ENCODE results near the gene SEMA4D. TPM values are rescaled to one million over a fixed set of nuclear protein-coding genes. Genes with fewer than 3 reads are reported as not detected.
A peak's percentile ranks its signal among the peaks of the same experiment; 100 is the strongest.

SEMA4D gene
- total and polyA plus RNA-seq, 5 experiments from 2014 or later: 154 to 573 (median 359) TPM

- H3K4me1 Mint-ChIP-seq: peaks cover 64 to 97% (median 95%) of the 10 kb centered on the region in 4 donors
- no peaks in the 10 kb centered on the region for H3K36me3 Mint-ChIP-seq
- no peaks in the 10 kb centered on the region for H3K27me3 Mint-ChIP-seq
- DNase-seq (peak in 4 of 10 donors; percentile 43 to 84 (median 80)), ATAC-seq (peak; percentile 72 to 85)
- peaks cover 0 to 3% (median 0%) of the 10 kb centered on the region in 9 donors for H3K9me3 Mint-ChIP-seq
- POLR2A ChIA-PET: interaction anchor here (0.7 to 3.1 kb wide), 15 partner anchors 11 to 126 kb away, joined by 3 to 27 read pairs (median 4); no protein-coding TSS in a partner anchor
- H3K27ac Mint-ChIP-seq: peak overlapping the region; percentile 83 to 97 (median 94)
- H3K4me3 Mint-ChIP-seq: peak overlapping the region; percentile 47 to 89 (median 76)
These were observed 38.2 kb upstream of the SEMA4D start for GRCh38 chr9:89536145-89536574.

- Mint-ChIP-seq H3K9me3 (peaks cover 0 to 3% (median 0%) of the 10 kb centered on the region in 9 donors), H3K27ac (peak overlapping the region; percentile 83 to 97 (median 94)), H3K4me3 (peak overlapping the region; percentile 47 to 89 (median 76)), H3K36me3 (no peaks in the 10 kb centered on the region), H3K4me1 (peaks cover 65 to 98% (median 96%) of the 10 kb centered on the region in 4 donors), H3K27me3 (no peaks in the 10 kb centered on the region)
- no peak for DNase-seq
- ATAC-seq: no peak
- POLR2A ChIA-PET: interaction anchor here (0.7 to 3.1 kb wide), 13 partner anchors 10 to 125 kb away, joined by 3 to 27 read pairs (median 4); no protein-coding TSS in a partner anchor
These were observed 37.5 kb upstream of the SEMA4D start for GRCh38 chr9:89535461-89535860.

- Mint-ChIP-seq H3K27ac (peak overlapping the region; percentile 83 to 97 (median 94)), H3K9me3 (peaks cover 0 to 3% (median 0%) of the 10 kb centered on the region in 9 donors), H3K4me1 (peaks cover 70 to 100% (median 98%) of the 10 kb centered on the region in 4 donors), H3K36me3 (no peaks in the 10 kb centered on the region), H3K27me3 (no peaks in the 10 kb centered on the region), H3K4me3 (peak overlapping the region in 9 of 10 donors; percentile 36 to 89 (median 70))
- DNase-seq (no peak), ATAC-seq (no peak)
- POLR2A ChIA-PET: interaction anchor here (0.7 to 3.1 kb wide), 14 partner anchors 9 to 125 kb away, joined by 3 to 27 read pairs (median 4); no protein-coding TSS in a partner anchor
These were observed 36.8 kb upstream of the SEMA4D start for GRCh38 chr9:89534515-89535287.

- peaks cover 0 to 3% (median 0%) of the 10 kb centered on the region in 9 donors for H3K9me3 Mint-ChIP-seq
- H3K4me3 Mint-ChIP-seq: peak overlapping the region in 7 of 10 donors; percentile 36 to 89 (median 60)
- H3K27ac Mint-ChIP-seq: peak overlapping the region; percentile 78 to 95 (median 86)
- POLR2A ChIA-PET: interaction anchor here (0.8 to 8.3 kb wide), 11 partner anchors 8 to 161 kb away, joined by 3 to 63 read pairs (median 5); no protein-coding TSS in a partner anchor
- H3K4me1 Mint-ChIP-seq: peaks cover 68 to 99% (median 98%) of the 10 kb centered on the region in 4 donors
- no peaks in the 10 kb centered on the region for H3K36me3 Mint-ChIP-seq
- no peak for DNase-seq
- ATAC-seq: no peak
- H3K27me3 Mint-ChIP-seq: no peaks in the 10 kb centered on the region
These were observed 35.6 kb upstream of the SEMA4D start for GRCh38 chr9:89533411-89534095.

- Mint-ChIP-seq H3K4me3 (peak overlapping the region in 7 of 10 donors; percentile 10 to 89 (median 48)), H3K36me3 (peaks cover 0 to 2% (median 0%) of the 10 kb centered on the region in 3 donors), H3K27ac (peak overlapping the region; percentile 61 to 95 (median 88)), H3K27me3 (no peaks in the 10 kb centered on the region), H3K9me3 (peaks cover 0 to 4% (median 2%) of the 10 kb centered on the region in 9 donors), H3K4me1 (peaks cover 70 to 99% (median 98%) of the 10 kb centered on the region in 4 donors)
- DNase-seq: no peak
- POLR2A ChIA-PET: interaction anchor here (1.2 to 8.3 kb wide), 8 partner anchors 11 to 160 kb away, joined by 3 to 63 read pairs (median 4); no protein-coding TSS in a partner anchor
- no peak for ATAC-seq
These were observed 35.0 kb upstream of the SEMA4D start for GRCh38 chr9:89532944-89533343.

- peaks cover 0 to 6% (median 2%) of the 10 kb centered on the region in 9 donors for H3K9me3 Mint-ChIP-seq
- H3K27ac Mint-ChIP-seq: peak overlapping the region; percentile 58 to 95 (median 88)
- POLR2A ChIA-PET: interaction anchor here (1.2 to 8.3 kb wide), 8 partner anchors 10 to 160 kb away, joined by 3 to 63 read pairs (median 4); no protein-coding TSS in a partner anchor
- H3K4me3 Mint-ChIP-seq: peak overlapping the region in 9 of 10 donors; percentile 10 to 68 (median 46)
- H3K36me3 Mint-ChIP-seq: peaks cover 0 to 2% (median under 1%) of the 10 kb centered on the region in 3 donors
- H3K4me1 Mint-ChIP-seq: peaks cover 73 to 99% (median 98%) of the 10 kb centered on the region in 4 donors
- ATAC-seq (peak in 1 of 2 donors; percentile 19), DNase-seq (no peak)
- no peaks in the 10 kb centered on the region for H3K27me3 Mint-ChIP-seq
These were observed 34.6 kb upstream of the SEMA4D start for GRCh38 chr9:89532478-89532877.

- Mint-ChIP-seq H3K27ac (peak overlapping the region in 8 of 10 donors; percentile 58 to 95 (median 88)), H3K4me1 (peaks cover 72 to 99% (median 98%) of the 10 kb centered on the region in 4 donors), H3K27me3 (no peaks in the 10 kb centered on the region), H3K36me3 (peaks cover 0 to 5% (median 2%) of the 10 kb centered on the region in 3 donors), H3K4me3 (peak overlapping the region in 6 of 10 donors; percentile 8 to 68 (median 38)), H3K9me3 (peaks cover 0 to 7% (median 2%) of the 10 kb centered on the region in 9 donors)
- ATAC-seq (no peak), DNase-seq (no peak)
- POLR2A ChIA-PET: interaction anchor here (0.7 to 8.3 kb wide), 6 partner anchors 10 to 75 kb away, joined by 3 to 63 read pairs (median 4); no protein-coding TSS in a partner anchor
These were observed 33.9 kb upstream of the SEMA4D start for GRCh38 chr9:89531766-89532165.

GRCh38 chr9:89530726-89531125, 32.8 kb upstream of the SEMA4D start:
- POLR2A ChIA-PET: interaction anchor here (0.6 to 8.3 kb wide), 13 partner anchors 8 to 1620 kb away, joined by 3 to 63 read pairs (median 10); no protein-coding TSS in a partner anchor
- Mint-ChIP-seq H3K9me3 (peaks cover 0 to 7% (median 2%) of the 10 kb centered on the region in 9 donors), H3K27me3 (no peaks in the 10 kb centered on the region), H3K27ac (peak overlapping the region; percentile 60 to 96 (median 75)), H3K4me1 (peaks cover 69 to 100% (median 99%) of the 10 kb centered on the region in 4 donors), H3K4me3 (peak overlapping the region in 8 of 10 donors; percentile 7 to 68 (median 48)), H3K36me3 (peaks cover 0 to 5% (median 2%) of the 10 kb centered on the region in 3 donors)
- no peak for ATAC-seq
- DNase-seq: no peak

GRCh38 chr9:89529243-89530035, 31.5 kb upstream of the SEMA4D start:
- POLR2A ChIA-PET: interaction anchor here (1.0 to 8.3 kb wide), 16 partner anchors 10 to 211 kb away, joined by 3 to 63 read pairs (median 6); partner anchors contain the start of gene SECISBP2
- DNase-seq: peak in 4 of 10 donors; percentile 32 to 65 (median 53)
- H3K27ac Mint-ChIP-seq: peak overlapping the region; percentile 81 to 97 (median 95)
- peaks cover 67 to 100% (median 99%) of the 10 kb centered on the region in 4 donors for H3K4me1 Mint-ChIP-seq
- H3K36me3 Mint-ChIP-seq: peaks cover 0 to 5% (median 2%) of the 10 kb centered on the region in 3 donors
- H3K9me3 Mint-ChIP-seq: peaks cover 0 to 7% (median 2%) of the 10 kb centered on the region in 9 donors
- H3K27me3 Mint-ChIP-seq: no peaks in the 10 kb centered on the region
- ATAC-seq: peak; percentile 84 to 89
- H3K4me3 Mint-ChIP-seq: peak overlapping the region; percentile 31 to 87 (median 64)

GRCh38 chr9:89528540-89528939, 30.6 kb upstream of the SEMA4D start:
- POLR2A ChIA-PET: interaction anchor here (0.8 to 8.3 kb wide), 17 partner anchors 9 to 210 kb away, joined by 3 to 63 read pairs (median 4); partner anchors contain the start of gene SECISBP2
- H3K27ac Mint-ChIP-seq: peak overlapping the region; percentile 81 to 97 (median 95)
- H3K27me3 Mint-ChIP-seq: no peaks in the 10 kb centered on the region
- H3K4me1 Mint-ChIP-seq: peaks cover 66 to 100% (median 99%) of the 10 kb centered on the region in 4 donors
- H3K36me3 Mint-ChIP-seq: peaks cover 0 to 5% (median 2%) of the 10 kb centered on the region in 3 donors
- ATAC-seq (peak in 1 of 2 donors; percentile 7), DNase-seq (no peak)
- peak overlapping the region; percentile 20 to 87 (median 65) for H3K4me3 Mint-ChIP-seq
- H3K9me3 Mint-ChIP-seq: peaks cover 0 to 7% (median 2%) of the 10 kb centered on the region in 9 donors

- no peaks in the 10 kb centered on the region for H3K27me3 Mint-ChIP-seq
- no peak for DNase-seq
- peaks cover 0 to 5% (median 2%) of the 10 kb centered on the region in 3 donors for H3K36me3 Mint-ChIP-seq
- peak overlapping the region in 9 of 10 donors; percentile 20 to 87 (median 61) for H3K4me3 Mint-ChIP-seq
- peak overlapping the region; percentile 81 to 97 (median 95) for H3K27ac Mint-ChIP-seq
- H3K4me1 Mint-ChIP-seq: peaks cover 66 to 100% (median 99%) of the 10 kb centered on the region in 4 donors
- POLR2A ChIA-PET: interaction anchor here (0.8 to 8.3 kb wide), 11 partner anchors 15 to 77 kb away, joined by 3 to 63 read pairs (median 4); no protein-coding TSS in a partner anchor
- ATAC-seq: no peak
- H3K9me3 Mint-ChIP-seq: peaks cover 0 to 7% (median 2%) of the 10 kb centered on the region in 9 donors
These were observed 30.2 kb upstream of the SEMA4D start for GRCh38 chr9:89528131-89528530.
